K562 (cell line): ENCODE data around the gene CYYR1. TPM values are rescaled to one million over a fixed set of nuclear protein-coding genes. Genes with fewer than 3 reads are reported as not detected.

Source experiments
- CBX8 ChIP-seq: fragments of 200-600 bp; sonication (generic); IDR thresholded peaks from 2 replicates; pipeline ENCODE4 v1.6.1; 2012; ENCODE audit warnings: borderline replicate concordance, mixed run types, low read depth, mild to moderate bottlenecking, moderate library complexity, mixed read lengths, low read length, control low read depth, inconsistent platforms; ENCODE audit not compliant: poor library complexity, severe bottlenecking; ENCODE audit errors: extremely low read depth
- SETDB1 ChIP-seq: IDR thresholded peaks from one replicate; pipeline ENCODE4 v1.6.1; 2012; ENCODE audit warnings: low read length, control low read depth, inconsistent platforms
- ZNF318 ChIP-seq, 2 experiments: fragments of 450-650 bp; IDR thresholded peaks; 2 replicates each; pipeline ENCODE4 v1.6.1; 2016; ENCODE audit warnings: mild to moderate bottlenecking in 2 of 2, borderline replicate concordance in 1 of 2, low read depth in 1 of 2, moderate library complexity in 1 of 2
- polyA plus RNA-seq, 8 experiments: library from polyadenylated mRNA; depleted of rRNA in 4 of 8; stranded (reverse) in 5 of 8; unstranded in 3 of 8; fragments of >200 nt; fragmentation: Nextera tagmentation in 2 of 8; fragmentation: Illumina TruSeq in 1 of 8; extraction: Ambion mirVana in 2 of 8; extraction: Trizol in 1 of 8; gene quantifications; 2 replicates each; pipeline versions ENCODE4 v1.2.1 to v1.2.3, GENCODE V29; 2011 to 2014; ENCODE audit warnings: inconsistent platforms in 1 of 8, missing spikeins in 1 of 8
- total RNA-seq, 7 experiments: library from RNA; depleted of rRNA in 6 of 7; stranded (reverse); fragments of >200 nt in 6 of 7; fragmentation: Illumina TruSeq in 2 of 7; extraction: Trizol in 2 of 7; gene quantifications; 2 replicates each; pipeline versions ENCODE4 v1.2.1 to v1.2.3, GENCODE V29; 2011 to 2021; ENCODE audit warnings: low replicate concordance in 1 of 7

Gene CYYR1
- total and polyA plus RNA-seq, 9 of the 15 experiments (the other 6 are each of a cell fraction or from before 2014, with no cell fraction given), result not detected

DNA sequence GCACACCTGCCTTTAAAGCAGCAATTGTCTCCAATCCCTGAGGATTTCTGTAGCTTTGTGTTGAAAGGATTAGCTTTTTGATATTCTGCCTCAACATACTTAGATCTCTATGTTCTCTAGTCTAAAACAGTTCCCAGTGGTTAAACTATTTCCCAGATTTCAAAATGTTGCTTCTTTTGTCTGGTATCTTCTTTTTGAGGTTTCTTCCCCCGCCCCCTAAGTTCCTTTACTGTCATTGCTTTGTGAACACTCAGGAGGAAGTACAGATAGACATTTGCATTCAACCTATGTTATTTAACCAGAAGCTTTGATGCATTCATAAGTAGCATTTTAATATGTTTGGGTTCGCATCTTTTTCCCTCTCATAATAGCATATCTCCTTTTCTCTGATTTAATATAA lies 33.5 kb downstream of the CYYR1 start (continued):
- TF ChIP-seq ZNF318 (IDR thresholded peaks at IDR 0.05; ENCODE audit: borderline replicate concordance in 1 of 2, low read depth in 1 of 2) (no peak), SETDB1 (no peak), CBX8 (no peak)
